ENCODE data around the gene URB2. TPM values are rescaled to one million over a fixed set of nuclear protein-coding genes. Genes with fewer than 3 reads are reported as not detected.

Gene URB2
- total and polyA plus RNA-seq, 2 of the 13 experiments (the other 11 are each of a cell fraction or from before 2014, with no cell fraction given): 4.0 to 17.6 TPM

Other genes with a start within 250 kb of the URB2 start
- 5.2 and 5.9 TPM in 2 replicates for gene ACTA1, start 192.2 kb upstream of the URB2 start, total RNA-seq (2016; rRNA removed; fragmentation: Illumina TruSeq; extraction: Trizol)
- 1.4 and 3.0 TPM in 2 replicates for gene ACTA1, start 192.2 kb upstream of the URB2 start, polyA plus RNA-seq (2011; rRNA removed)
- gene NUP133, start 117.9 kb upstream of the URB2 start, total RNA-seq (2016; rRNA removed; fragmentation: Illumina TruSeq; extraction: Trizol): 45.6 and 78.5 TPM in 2 replicates
- gene NUP133, start 117.9 kb upstream of the URB2 start, polyA plus RNA-seq (2011; rRNA removed): 16.8 and 17.7 TPM in 2 replicates
- 20.1 and 28.9 TPM in 2 replicates for gene ABCB10, start 67.5 kb upstream of the URB2 start, total RNA-seq (2016; rRNA removed; fragmentation: Illumina TruSeq; extraction: Trizol)
- gene ABCB10, start 67.5 kb upstream of the URB2 start, polyA plus RNA-seq (2011; rRNA removed): 11.2 and 11.9 TPM in 2 replicates
- gene TAF5L, start 125 bp upstream of the URB2 start, total RNA-seq (2016; rRNA removed; fragmentation: Illumina TruSeq; extraction: Trizol): 16.8 and 18.2 TPM in 2 replicates
- gene TAF5L, start 125 bp upstream of the URB2 start, polyA plus RNA-seq (2011; rRNA removed): 10.8 and 12.2 TPM in 2 replicates